Suprapubic skin (tissue), 3 donors: ENCODE data around the gene KLKB1.

Source experiments
- CTCF ChIP-seq, 2 donors: fragments of 200-600 bp in 1 of 2; fragments of 450-650 bp in 1 of 2; sonication (generic) in 1 of 2; IDR thresholded peaks; one replicate each; pipeline ENCODE4 v1.5.1; 2016 to 2019; ENCODE audit warnings: antibody characterized with exemption in 2 of 2, mild to moderate bottlenecking in 1 of 2, moderate library complexity in 1 of 2
- POLR2A ChIP-seq, 2 donors: fragments of 450-650 bp; IDR thresholded peaks; one replicate each; pipeline ENCODE4 v1.6.1; 2017; ENCODE audit warnings: antibody characterized with exemption in 2 of 2, mild to moderate bottlenecking in 2 of 2, moderate library complexity in 2 of 2

DNA sequence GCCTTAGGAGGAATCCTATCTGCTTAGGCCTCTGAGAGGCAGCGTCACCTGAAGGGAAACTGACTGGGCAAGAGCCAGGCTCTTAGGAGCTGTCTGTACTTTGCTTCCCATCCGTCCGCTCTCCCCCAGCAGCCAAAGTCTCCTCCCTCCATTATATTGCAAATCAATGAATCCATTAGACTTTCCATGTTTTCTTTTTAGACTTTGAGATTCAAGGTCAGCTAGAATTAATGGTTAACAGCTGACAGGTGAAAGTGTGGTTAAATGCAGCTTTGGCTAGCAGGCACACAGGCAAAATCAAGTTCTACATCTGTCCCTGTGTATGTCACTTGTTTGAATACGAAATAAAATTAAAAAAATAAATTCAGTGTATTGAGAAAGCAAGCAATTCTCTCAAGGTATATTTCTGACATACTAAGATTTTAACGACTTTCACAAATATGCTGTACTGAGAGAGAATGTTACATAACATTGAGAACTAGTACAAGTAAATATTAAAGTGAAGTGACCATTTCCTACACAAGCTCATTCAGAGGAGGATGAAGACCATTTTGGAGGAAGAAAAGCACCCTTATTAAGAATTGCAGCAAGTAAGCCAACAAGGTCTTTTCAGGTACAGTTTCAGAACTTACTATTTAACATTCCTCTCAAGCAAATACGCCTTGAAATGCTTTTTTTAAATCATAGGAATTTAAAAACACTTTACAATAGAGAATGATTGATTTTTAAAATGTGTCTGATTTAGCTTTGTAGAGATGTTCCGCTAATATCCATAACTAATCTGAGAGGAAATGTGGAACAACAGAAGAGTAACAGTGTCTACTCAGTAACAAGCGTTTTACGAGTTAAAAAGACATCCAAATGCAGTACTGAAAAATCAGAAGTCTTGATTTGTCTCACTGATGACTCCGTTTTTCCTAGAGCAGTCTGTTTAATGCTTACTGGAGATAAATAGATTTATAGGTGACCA, 38.7 kb downstream of the KLKB1 start, which contains the start of gene F11:
- TF ChIP-seq POLR2A (IDR thresholded peaks at IDR 0.05) (no peak), CTCF (IDR thresholded peaks at IDR 0.05) (no peak)
